Stimulated activated CD8-positive, alpha-beta memory T cell treated with anti-CD3 and anti-CD28 coated beads, Interleukin-15, amount 100 ng/mL, for 24 hours (primary cell): ENCODE data around the gene KCNG2.

ENCODE experiments used
- DNase-seq: peaks from one replicate; pipeline ENCODE4 v3.0.0-alpha.2; 2020; ENCODE audit warnings: low read depth

KCNG2 gene

DNA sequence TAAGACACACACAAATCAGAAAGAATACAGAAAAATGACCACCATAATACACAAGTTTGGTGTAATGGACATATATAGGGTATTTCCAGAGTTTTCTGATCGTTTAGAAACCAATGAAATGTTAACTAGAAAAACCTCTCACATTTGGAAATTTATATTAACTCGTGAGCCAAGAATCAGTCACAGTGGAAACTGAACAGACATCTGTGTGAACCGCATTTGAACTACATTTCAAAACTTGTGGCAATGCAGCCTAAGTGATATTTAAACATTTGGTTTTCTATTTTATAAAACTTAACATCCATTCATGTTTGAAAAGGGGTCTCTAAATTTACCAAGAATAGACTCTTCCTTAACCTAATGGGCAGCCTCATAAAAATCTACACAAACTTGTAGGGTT lies 29.0 kb upstream of the KCNG2 start:
- no peak for DNase-seq

DNA sequence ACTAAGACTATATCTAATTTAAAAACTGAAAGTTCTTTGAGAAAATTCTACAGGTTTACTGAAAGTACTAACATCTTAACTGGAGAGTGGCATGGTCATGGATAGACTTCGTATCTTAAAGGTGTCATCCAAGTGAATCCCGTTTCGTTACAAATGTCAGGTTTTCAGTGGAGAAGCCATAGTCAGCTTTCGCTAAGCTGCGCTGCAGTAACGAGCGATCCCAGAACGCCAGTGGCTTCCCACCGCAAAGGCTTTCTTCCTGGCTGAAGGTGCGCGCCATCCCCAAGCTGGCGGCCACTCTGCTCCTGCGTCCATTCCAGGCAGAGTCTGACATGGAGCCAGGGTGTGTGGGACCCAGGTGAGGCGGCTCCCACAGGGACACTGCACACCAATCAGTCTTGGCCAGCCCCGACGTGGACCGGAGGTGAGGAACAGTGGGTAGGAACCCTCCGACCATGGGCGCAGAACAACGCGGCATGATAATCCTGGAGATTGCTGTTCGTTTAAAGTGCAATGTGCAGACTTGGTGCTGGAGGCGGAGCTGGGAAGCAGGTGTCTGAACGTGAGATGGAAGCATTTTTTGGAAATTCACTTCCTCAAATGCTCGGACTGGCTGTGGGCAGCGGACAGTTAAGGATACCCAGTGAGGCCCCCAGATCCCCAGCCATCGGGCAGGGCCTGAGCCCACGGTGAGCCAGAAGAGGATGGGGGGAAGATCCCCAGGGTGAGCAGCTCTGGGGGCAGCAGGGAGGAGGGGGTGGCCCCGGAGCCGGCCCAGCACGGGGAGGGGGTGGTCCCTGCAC lies 27.8 kb upstream of the KCNG2 start:
- DNase-seq, result no peak

DNA sequence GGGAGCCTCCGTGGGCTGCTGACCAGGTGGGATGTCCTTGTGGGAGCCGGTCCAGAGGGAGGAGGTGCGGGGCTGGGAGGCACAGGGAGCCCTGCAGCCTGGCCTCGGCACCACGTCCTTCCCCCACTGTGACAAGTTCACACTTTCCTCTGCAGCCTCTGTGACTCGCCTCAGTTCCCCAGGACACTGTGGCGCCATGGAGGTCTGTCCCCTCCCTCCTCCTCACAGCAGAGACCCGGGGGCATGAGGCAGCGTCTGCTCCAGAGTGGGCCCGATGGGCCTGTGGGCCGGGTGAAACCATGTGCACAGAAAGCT lies 27.3 kb upstream of the KCNG2 start:
- DNase-seq, result no peak

DNA sequence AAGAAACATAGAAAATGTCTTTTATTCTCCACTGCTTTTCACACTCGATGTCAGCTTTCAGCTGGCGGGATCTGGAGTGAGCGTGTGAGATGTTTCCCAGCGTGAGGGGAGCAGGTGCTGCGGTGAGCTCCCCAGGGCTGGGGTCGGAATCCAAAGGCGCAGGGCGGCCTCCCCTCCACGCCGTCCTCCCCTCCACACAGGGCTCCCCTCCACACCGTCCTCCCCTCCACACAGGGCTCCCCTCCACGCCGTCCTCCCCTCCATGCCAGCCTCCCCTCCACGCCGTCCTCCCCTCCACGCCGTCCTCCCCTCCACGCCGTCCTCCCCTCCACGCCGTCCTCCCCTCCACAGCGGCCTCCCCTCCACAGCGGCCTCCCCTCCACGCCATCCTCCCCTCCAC lies 26.9 kb upstream of the KCNG2 start:
- no peak for DNase-seq

DNA sequence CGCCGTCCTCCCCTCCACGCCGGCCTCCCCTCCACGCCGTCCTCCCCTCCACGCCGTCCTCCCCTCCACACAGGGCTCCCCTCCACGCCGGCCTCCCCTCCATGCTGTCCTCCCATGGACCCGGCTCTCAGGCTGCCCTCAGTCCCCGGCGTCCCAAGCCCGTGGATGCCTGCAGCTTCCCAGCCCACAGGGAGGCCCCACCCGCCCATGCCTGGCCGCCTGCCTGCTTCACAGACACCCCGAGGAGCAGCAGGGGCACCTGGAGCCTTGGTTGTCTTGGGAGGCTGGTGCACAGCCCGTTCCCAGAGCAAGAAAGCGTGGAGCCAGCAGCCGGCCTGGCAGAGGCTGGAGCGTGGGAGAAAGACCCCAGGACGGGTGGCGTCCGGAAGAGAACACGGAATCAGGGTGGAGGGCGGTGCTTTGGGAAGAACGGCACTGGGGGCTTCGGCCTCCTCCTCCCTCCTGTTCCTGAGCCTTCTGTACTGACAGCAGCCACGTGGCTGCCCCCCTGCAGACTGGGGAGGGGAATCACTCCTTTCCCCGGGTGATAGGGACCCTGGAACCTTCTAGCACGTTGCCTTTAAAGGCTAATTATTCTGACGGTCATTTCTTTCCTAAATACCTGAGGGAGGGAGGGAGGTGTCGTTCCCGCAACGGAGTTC lies 26.2 kb upstream of the KCNG2 start:
- no peak for DNase-seq

DNA sequence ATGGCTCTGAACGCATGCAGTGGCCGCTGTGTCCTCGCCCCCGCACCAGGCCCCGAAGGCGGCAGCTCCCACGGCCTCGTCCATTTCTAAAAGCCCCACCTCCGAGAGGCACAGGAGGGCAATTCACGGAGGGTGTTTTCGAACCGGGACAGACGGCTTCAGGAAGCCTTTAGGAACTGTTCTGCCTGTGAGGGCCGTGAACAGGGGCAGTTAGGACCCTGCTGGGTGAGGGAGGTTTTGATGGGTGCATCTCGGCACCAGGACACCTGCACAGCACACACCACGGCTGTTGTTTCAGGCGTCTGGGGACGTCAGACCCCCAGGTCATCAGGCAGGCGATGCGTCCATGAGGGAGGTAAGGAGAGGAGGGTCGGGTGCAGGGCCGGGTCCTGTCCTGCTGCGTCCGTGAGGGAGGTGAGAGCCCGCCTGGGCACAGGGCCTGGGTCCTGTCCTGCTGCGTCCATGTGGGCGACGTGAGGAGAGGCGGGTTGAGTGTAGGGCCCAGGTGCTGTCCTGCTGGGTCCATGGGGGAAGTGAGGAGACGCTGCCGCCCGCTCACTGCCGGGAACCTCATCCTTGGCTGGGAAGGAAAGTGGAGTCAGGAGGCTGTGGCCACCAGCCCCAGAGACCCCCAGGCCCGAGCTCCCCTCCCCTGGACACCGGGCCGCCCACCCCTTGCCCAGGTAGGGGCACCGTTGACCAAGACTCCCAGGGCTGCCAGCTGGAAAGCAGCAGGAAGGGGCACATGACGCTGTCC lies 25.5 kb upstream of the KCNG2 start:
- DNase-seq, result no peak

DNA sequence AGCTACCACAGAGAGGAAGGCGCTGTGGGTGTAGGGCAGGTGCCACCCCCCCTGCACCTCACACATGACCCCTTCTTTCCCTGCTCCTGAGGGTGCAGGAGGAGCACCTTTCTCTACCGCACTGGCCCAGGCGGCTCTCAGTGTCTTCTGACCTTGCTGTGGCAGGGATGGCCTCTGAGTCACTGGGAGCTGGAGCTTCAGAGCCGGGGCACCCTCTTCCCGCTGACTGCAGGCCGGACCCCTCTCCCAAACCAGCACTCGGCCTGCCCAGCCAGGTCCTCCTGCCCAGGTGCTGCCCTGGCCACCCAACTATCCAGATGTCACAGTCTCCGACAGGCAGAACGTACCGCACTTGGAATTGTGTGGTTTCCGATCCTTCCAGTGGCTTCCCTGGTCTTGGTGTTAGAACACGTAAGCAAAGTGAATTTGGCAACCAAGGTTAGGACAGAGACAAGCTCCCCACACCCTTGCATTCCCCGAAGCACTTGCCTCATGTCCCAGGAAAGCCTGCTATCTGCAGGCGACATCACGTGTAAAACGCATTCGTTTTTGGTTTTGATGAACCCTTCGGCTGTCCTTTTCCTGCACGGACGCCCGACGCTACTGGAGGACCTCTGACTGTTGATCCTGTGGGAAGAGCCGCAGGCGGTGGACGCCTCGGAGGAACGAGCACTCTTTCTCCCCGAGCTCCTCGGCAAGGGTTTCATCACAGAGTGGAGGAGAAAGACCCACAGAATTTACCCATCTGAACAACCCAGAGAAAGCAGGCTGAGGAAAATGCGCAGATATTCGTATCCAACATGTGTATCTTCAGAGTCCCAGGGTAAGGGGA lies 24.7 kb upstream of the KCNG2 start:
- no peak for DNase-seq

DNA sequence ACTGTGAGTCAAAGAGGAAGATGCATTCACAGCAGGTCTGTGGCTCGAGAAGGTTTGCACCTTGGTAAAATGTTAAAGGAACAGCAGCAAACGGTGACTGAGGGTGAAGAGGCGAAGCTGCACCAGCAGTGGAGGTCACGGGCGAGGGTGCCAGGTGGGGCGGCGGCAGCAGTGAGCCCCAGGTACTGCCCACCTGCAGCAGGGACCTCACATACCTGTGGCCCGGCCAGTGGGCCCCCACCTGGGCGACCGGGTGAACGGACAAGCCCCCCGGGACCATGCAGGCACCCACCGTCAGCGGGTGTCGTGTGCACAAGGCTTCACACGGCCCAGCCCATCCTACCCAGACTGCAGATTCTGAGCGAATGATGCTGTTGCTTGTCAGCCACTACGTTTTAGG lies 23.6 kb upstream of the KCNG2 start:
- no peak for DNase-seq

DNA sequence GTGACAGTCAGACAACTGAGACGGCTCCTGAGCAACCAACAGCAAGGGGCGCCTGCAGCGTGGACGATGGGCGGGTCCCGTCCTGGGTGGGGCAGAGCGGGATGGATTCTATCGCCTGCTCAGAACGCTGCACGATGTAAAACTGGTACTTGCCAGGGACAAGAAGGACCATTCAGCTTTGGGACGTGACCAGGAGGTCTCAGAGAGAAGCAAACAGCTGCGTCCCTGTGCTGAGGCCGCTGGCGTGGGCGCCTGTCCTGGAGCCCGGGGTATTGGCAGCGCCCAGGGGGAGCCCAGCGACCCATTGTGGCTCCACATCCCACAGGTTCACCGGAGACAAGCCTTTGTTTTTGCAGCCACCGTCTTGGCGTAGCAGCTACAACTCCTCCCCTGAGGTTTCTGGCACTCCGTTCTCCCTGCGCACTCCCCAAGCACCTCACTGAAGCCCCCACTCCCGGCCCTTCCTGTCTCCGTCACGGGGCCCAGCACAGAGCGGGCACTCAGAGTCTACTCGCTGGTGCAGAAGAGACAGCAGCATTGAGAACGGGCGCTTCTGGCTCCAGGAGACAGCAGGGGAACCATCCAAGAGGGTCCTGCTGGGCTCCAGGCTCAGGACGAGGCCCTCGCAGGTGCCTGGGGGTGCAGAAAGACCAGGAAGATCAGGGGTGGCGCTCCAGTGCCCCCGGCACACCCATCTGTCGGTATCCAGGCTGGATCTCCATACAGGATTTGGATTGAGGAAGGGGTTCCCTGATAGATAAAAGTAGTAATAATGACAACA lies 22.1 kb upstream of the KCNG2 start:
- no peak for DNase-seq

DNA sequence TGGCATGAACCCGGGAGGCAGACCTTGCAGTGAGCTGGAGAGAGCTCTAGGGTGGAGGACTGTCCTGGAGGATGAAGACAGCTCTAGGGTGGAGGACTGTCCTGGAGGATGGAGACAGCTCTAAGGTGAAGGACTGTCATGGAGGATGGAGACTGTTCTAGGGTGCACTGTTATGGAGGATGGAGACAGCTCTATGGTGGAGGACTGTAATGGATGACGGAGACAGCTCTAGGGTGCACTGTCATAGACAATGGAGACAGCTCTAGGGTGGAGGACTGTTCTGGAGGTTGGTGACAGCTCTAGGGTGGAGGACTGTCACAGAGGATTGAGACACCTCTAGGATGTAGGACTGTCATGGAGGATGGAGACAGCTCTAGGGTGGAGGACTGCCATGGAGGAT lies 21.1 kb upstream of the KCNG2 start:
- no peak for DNase-seq

DNA sequence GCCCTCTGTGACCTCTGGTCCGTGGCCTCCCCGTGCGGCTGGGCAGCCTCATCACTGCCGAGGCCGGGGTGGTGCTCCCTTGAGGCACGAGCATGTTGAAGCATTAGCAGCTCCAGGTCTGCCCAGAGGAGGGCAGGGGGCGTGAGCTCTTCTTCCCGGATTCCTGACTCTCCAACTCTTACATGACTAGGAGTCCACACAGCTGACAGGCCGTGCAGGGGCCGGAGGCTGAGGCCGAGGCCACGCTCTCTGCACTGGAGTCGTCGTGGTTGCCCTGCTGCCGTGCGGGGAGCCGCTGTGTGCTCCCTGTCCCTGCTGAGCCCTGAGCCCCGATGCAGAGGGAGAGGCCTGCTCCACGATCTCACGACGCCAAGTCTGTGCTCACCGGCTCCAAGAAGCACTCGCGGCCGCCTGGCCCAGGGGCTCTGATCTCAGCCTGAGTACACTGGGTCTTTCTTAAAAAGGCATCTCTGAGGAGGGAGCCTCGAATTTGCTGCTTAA lies 19.4 kb upstream of the KCNG2 start:
- DNase-seq, result no peak

DNA sequence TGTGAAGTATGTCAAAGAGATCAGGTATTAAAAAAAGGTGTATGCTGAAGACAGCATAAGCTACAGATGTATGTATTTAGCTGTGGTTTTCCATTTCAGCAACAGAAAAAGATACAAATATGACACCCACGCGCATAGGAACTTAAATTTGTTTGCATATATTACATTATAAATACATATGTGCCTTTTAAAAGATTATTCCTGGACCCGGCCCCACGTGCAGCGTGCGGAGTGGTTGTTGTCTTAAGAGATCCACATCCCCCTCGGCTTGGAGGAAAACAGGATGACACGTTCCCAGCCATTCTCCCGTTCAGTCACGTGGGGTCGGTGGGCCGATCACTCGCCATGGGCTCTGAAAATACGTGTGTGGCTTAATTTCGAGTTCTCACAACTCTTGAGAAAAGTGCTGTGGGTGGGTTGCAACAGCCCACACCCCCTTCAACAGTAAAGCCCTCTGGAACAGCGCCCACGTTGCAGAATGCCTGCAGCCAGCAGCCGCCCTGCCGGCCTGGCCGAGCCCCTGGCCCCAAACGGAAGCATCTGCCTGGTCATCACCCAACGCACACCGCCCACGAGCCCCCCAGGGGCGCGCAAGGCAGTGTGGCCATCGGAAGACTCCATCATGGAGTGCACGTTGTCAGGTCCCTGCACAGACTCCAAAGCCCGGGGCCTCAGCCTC lies 18.6 kb upstream of the KCNG2 start:
- no peak for DNase-seq

DNA sequence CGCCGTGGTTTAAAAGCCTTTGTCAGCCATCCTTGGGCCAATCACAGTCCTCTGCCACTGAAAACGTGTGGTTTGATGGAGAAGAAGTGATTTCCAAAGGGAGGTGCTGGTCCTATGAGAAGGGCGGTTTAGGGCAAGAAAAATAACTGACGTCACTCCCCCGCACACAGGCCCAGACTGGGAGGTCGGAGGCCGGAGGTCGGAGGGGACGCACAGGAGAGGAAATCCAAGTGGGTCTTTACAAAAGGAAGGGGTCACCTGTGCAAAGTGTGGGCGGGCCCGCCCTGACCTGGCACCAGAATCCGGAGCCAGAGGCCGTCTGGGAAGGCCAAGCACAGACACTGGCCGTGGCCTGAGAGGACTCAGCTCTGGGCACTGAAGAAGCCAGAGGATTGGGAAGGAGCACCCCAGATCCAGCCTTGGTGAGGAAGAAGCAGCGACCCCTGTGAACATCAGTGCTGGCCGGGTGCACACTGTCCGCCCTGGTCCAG lies 18.0 kb upstream of the KCNG2 start:
- no peak for DNase-seq

DNA sequence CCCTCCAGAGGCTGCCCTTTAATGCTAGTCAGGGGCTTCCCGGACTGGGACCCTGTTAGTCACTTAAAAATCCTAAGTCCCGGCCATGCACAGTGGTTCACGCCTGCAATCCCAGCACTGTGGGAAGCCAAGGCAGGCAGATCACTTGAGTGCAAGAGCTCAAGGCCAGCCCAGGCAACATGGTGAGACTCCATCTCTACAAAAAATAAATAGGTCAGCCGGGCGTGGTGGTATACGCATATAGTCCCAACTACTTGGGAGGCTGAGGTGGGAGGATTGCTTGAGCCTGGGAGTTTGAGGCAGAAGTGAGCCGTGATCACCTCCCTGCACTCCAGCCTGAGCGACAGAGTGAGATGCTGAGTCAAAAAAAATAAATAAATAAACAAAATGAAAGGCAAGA lies 17.2 kb upstream of the KCNG2 start:
- DNase-seq, result no peak

DNA sequence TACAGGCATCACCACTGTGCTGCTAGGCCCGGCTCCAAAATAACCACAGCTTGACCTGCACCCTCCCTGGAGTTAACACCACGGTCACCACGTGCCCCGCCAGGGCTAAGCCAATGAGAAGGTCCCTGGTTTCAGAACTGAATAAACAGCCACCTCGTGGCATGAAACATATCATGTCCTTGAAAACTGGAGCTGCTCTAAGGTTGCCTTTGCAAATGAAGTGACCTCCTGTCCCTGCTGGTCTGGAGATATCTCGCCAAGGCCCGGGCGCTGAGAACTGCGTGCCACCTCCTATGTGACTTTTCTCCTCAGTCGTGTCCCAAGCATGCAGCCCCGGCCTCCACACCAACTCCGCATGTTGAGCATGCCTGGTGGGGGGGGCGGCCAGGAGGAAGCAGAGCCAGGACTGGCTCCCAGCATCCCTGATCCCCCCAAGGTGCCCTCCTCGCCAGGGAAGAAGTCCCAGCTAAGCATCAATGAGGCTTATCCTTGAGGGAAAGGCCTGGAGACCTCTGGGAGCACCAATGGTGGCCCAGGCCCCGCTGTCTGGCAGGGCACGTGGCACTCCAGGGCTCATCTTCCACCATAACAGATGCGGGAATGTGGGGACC lies 16.3 kb upstream of the KCNG2 start:
- no peak for DNase-seq

DNA sequence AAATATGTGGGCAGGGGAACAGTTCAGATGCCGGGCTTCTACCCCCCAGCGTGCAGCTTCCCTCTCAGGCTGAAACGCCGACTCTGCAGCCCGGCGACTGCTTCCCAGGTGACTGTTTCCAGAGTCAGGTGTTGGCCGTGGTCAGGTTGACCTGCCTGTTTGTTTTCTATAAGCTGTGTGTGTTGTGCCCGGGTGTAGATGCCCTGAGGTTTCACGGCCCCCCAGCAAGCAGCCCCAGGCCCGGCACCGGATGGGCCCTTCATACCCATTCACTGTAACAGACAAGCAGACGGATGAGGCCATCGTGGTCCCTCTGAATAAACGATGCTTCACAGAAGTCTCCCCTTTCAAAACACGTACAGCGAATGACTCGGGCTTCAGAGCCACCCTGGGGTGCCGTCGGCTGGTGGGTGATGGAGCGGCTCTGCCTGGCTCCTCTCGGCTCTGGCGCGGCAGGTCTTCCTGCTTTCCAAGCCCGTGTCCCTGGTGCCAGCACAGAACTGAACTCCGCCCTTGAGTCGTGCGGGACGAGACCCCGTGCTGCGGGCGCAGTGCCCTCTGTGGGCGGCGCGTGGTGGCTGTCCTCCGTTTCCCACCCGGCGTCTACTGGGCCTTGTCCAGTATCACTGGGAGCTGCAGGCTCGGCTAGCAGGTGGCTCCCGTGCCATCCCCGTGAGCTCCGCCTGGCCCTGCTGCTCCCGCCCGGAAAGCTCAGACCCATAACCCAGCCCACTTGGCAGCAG lies 15.0 kb upstream of the KCNG2 start:
- DNase-seq, result no peak

DNA sequence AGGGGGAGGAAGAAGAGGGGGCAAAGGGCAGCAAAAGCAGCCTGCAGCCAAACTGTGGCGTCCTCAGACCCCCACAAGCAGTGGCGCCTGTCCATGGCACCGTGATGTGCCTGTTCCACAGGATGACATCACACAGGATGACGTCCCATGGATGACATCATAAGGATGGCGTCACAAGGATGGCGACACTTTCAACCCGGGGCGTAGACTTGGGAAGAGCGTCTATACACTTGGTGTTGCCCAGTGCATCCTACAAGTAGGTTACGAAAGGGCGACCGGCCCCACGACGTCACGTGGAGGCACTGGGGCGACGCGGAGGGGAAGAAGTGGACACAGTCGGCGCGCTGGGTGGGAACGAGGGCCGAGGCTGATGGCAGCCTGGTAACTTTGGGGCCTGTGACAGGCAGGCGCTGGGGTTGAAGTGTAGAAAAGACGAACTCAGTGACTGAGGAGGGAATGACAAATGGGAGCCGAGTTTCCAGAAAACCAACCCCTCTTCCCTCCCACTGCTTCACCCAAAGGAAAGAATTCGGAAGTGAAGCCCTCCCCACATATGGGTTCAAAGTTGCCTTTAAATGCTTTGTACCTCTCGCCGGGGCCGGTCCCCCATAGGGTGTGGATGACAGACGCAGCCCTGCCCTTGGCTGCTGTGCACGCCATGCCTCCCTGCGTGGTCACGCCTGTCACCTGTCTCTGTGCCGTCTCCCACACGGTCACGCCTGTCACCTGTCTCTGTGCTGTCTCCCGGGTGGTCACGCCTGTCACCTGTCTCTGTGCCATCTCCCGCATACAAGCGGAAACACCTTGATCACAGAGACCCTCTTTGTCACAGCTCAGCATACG lies 13.4 kb upstream of the KCNG2 start:
- no peak for DNase-seq

DNA sequence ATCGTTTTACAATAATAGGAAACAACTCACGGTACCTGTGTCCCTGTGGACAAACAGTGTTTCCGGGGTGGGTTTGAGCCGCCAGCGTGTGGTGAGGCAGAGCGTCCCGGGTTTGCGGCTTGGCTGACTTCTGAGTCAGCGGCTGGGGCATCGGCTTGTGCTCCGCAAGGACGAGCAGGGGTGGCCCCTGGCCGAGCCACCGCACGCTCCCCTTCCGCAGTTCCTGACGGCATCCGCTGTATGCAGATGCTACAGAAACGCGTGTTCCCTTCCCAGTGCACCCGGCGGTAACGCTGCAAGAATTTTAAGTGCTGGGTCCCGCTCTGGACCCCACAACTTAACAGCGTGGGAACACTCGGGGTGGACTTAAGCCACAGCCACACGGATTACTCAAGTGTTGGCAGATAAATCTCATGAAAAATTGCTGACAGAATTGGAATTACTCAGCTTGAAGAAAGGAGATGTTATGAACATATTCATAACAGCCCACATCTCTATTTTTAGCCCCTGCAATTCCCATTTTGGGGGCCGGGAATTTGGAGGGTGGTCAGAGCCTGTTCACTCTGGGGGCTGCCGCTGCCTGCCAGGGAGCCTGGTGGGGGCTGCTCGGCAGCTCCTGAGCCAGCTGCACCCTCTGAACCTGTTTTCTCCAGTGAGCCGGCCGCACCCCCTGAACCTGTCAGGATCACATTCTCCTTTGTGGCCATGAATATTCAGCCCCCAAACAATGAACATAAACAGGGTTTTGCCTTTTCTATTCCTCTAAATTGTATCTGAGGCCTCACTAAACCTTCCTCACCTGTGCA lies 12.6 kb upstream of the KCNG2 start:
- DNase-seq, result no peak
